Adrenal gland (tissue), 5 donors: Measurements from ENCODE around the gene GSPT1.
A peak's percentile ranks its signal among the peaks of the same experiment; 100 is the strongest.

Source experiments
- CTCF ChIP-seq, 6 experiments: fragments of 450-650 bp in 4 of 6; fragments of 200-600 bp in 2 of 6; sonication (generic) in 1 of 6; IDR thresholded peaks; 1 replicate in 5 of 6; 2 replicates in 1 of 6; pipeline versions ENCODE4 v1.5.1 to v1.8.0; 2016 to 2021; ENCODE audit warnings: antibody characterized with exemption in 6 of 6, mild to moderate bottlenecking in 2 of 6, moderate library complexity in 1 of 6
- POLR2A ChIP-seq, 2 donors: fragments of 450-650 bp; IDR thresholded peaks; one replicate each; pipeline ENCODE4 v1.6.1; 2017; ENCODE audit warnings: antibody characterized with exemption in 2 of 2, mild to moderate bottlenecking in 2 of 2, moderate library complexity in 1 of 2
- donor health status: DM: no; HTN: no; CAD: no.

GRCh38 chr16:11914210-11915113, 1.3 kb downstream of the GSPT1 start:
- peak in 1 of 2 donors; percentile 55 for TF ChIP-seq POLR2A (IDR thresholded peaks at IDR 0.05)
- no peak for TF ChIP-seq CTCF (IDR thresholded peaks at IDR 0.05)
